HL-60/S4 treated with phorbol 12-myristate 13-acetate at 8.2 ng/mL for 4 days and 3 days (cell line): ENCODE measurements around the gene COL3A1.

Source experiments
- in situ Hi-C: fragments of 300-500 bp; cut with MboI; formaldehyde crosslinking; loops from 2 replicates; pipeline ENCODE4 v1.15.0; 2022; ENCODE audit warnings: low sequenced_read_pairs

COL3A1 gene

DNA sequence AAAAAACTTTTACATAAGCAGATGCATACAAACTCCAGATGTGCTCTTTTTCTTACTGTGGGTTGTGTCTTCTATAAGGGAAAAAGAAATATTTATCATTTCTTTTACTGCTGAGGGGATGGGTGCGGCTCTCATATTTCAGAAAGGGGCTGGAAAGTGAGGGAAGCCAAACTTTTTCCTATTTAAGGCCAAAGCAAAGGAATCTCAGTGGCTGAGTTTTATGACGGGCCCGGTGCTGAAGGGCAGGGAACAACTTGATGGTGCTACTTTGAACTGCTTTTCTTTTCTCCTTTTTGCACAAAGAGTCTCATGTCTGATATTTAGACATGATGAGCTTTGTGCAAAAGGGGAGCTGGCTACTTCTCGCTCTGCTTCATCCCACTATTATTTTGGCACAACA is at the start of gene COL3A1:
Gene COL3A1 (plus strand): TSS at position 210 of the 400 bp plus-strand sequence. CDS start 117 bp downstream, at position 327.
- in situ Hi-C loops = no loop called here

DNA sequence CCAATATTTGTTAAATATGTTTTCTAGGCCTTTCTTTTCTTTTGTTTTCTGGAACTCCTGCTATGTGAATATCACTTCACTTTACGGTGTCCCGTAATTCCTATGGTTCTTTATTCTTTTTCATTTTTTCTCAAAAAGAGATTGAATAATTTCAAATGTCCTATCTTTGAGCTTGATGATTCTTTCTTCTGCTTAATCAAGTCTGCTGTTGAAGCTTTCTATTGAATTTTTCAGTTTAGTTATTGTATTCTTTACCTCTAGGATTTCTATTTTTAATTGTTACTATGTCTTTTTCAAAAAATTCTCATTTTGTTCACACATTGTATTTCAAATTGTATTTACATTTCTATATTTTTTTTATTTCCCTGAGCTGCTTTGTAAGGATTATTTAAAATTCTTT is 45.5 kb upstream of the COL3A1 start:
- in situ Hi-C loops = no loop called here

DNA sequence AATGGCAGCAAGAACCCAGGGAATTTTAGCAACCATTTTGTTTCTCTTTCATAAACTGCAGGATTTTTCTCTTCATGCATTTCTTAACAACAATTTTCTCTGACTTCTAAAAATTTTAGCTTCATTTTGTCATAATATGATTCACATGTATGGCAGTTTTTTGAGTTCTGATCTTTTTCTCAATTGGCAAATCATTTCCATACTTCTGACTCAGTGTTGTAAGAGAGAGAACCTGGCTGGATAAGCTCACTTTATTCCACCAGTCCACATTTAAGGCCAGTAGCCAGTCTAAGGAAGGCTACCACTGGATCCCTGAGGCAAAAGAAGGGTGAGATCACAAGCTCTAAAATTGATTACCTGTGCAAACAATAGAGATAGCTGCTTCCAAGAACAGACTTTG is 42.8 kb upstream of the COL3A1 start:
- in situ Hi-C loops = no loop called here

GRCh38 chr2:188937228-188938220 is 36.6 kb upstream of the COL3A1 start:
- in situ Hi-C loops = no loop called here

DNA sequence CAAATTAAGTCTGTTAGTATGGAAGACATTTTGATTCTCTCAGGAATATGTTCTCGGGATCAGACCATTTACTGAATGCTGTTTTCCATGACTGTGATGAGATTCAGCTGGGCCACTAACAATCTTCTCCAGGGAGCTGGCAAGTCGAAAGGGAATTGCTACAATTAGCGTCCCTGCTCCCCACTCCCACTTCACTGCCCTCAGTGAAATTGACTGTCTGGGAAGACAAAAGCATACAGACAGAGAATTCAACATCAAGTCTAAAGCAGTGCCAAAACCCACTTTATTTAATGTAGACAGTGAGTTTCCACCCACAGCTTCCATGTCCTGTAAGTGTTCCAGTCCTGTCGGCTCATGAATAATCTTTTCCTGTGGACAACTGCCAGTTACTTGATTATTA is 34.0 kb upstream of the COL3A1 start:
- in situ Hi-C loops = no loop called here

DNA sequence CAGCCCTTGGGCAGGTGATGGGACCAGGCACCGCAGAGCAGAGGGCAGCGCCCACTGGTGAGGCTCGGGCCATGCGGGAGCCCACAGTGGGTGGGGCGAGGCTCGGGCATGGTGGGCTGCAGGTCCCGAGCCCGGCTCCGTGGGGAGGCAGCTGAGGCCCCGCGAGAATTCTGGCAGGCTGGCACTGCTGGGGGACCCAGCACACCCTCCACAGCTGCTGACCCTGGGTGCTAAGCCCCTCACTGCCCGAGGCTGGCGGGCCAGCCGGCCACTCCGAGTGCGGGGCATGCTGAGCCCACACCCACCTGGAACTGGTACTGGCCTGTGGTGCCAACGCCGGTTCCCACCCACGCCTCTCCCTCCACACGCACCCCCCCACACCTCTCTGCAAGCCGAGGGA is 29.7 kb upstream of the COL3A1 start:
- in situ Hi-C loops = no loop called here

DNA sequence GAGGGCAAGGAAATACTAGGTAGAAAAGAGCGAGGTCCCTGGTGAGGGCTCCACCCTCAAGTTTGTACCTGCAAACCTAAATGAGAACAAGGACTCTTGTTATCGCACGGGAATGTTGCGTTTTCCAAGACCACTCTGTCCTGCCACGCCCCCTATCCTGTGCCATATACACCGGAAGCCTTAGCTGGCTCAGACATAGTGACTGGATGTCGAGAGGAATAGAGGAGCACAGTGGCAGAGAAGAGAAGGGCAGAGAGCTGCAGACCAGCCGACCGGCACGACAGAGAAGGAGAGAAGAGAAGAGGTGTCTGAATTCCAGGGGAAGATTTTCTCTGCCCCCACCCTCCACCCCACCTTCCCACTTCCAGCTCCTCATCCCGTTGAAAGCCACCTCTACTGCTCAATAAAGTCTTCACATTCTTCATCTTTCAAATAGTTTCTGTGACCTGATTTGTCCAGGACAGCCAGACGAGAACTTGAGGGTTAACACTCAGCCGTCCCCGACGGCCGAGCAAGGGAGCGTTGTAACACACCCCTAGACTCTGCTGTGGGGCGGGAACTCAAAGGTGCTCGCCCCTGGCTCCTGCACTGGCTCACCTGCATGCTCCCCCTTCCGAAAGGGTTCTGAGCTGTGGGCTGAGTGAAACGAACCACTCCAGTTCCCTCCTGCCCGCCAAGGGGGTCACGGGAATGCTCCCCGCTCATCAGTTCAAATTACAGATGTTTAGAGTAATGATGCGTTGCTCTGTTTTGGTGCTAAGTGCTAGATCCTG is 24.9 kb upstream of the COL3A1 start:
- in situ Hi-C loops = no loop called here

DNA sequence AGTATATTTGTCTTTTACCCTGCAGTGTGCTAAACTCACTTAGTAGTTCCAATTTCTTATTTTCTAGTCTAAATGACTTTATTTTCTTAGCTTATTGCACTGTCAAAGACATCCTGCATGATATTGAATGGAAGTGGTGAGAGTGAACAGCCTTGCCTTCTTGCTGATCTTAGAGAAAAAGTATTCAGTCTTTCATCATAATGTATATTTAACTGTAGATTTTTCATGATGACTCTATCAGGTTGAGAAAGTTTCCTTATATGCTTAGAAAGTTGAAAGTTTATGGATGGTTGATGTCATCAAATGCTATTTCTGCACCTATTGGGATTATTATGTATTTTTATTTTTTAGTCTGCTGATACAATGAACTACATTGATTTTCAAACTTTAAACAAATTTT is 21.3 kb upstream of the COL3A1 start:
- in situ Hi-C loops = no loop called here

GRCh38 chr2:188956290-188956689 is 17.9 kb upstream of the COL3A1 start:
- in situ Hi-C loops = no loop called here

GRCh38 chr2:188956961-188957360 is 17.2 kb upstream of the COL3A1 start:
- in situ Hi-C loops = no loop called here

DNA sequence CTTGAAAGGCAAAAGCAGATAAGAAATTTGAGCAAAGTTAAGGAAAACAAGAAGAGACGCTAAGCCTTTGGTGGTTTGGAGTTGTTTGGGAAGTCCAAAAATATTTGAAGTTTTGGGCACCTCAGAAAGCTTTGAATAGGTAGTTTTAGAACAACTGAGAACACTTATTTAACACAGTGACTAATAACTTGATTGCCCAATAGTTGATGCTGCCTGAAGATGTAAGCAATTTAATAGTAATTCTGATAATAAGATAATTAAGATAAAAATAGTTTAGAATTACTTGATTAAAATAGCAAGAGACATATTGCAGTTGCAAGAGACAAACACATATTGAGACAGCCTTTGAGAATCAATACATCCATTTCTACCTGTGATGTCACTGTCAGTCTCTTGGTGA is 16.5 kb upstream of the COL3A1 start:
- in situ Hi-C loops = no loop called here

GRCh38 chr2:188963741-188964140 is 10.4 kb upstream of the COL3A1 start:
- in situ Hi-C loops = no loop called here

- in situ Hi-C loops = no loop called here
Measured at GRCh38 chr2:188964976-188965546, 9.1 kb upstream of the COL3A1 start.

GRCh38 chr2:188965563-188965962 is 8.6 kb upstream of the COL3A1 start:
- in situ Hi-C loops = no loop called here

- in situ Hi-C loops = no loop called here
Measured at GRCh38 chr2:188966079-188966571, 8.0 kb upstream of the COL3A1 start.

- in situ Hi-C loops = no loop called here
Measured at GRCh38 chr2:188966728-188967440, 7.3 kb upstream of the COL3A1 start.

DNA sequence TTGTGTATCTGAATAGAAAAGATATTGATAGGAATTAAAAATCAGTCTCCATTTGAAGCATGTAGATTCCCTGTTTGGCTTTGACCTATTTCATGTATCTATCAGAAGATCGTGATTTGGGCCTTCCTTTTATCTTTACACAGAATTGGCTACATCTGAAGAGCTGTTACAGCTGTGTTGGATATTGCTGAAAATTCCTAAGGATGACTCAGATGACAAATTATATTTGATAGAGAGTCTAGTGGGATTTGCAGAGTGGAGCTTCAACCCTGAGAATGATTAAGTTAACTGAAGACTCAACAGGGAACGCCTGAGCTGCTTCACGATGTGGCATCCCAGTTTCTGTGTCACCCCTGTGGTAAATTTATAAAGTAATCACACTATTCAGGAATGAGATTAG is 4.9 kb upstream of the COL3A1 start:
- in situ Hi-C loops = no loop called here

GRCh38 chr2:188969651-188970050 is 4.5 kb upstream of the COL3A1 start:
- in situ Hi-C loops = no loop called here

DNA sequence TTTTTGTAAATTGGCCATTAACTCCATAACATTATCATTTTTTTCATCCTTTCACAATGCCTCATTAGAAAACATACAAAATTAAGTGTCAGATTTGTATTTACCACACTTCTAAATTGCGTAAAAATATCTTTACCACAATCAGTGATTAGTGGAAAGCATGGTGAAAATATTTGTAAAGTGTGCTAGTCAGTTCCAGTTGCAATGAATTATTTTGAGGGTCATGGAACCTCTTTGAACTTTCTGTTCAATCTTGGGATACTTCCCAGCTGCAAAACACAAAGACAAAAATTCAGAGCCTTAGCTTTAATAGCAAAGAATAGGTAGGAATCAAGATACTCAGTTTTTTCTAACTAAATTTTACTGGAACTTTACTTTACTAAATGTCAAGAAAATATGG is 4.0 kb upstream of the COL3A1 start:
- in situ Hi-C loops = no loop called here

- in situ Hi-C loops = no loop called here
Measured at GRCh38 chr2:188971432-188971861, 2.7 kb upstream of the COL3A1 start.

GRCh38 chr2:188973641-188974040 is 532 bp upstream of the COL3A1 start:
- in situ Hi-C loops = no loop called here
